ENCODE data around the gene INO80.

DNA sequence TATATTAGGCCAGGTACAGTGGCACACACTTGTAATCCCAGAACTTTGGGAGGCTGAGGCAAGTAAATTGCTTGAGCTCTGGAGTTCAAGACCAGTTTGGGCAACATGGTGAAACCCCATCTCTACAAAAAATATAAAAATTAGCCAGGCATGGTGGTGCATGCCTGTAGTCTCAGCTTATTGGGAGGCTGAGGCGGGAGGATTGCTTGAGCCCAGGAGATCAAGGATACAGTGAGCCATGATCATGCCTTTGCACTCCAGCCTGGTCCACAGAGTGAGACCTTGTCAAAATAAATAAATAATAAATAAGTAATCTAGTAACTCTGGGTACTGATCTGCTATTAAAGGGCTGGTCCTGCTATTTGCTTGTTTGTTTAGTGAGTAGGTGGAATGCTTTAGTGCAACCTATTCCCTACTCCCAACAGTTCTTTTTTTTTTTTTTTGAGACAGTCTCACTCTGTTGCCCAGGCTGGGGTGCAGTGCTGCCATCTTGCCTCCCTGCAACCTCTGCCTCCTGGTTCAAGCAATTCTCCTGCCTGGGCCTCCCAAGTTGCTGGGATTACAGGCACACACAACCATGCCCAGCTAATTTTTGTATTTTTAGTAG lies 9.1 kb upstream of the INO80 start:
- TF ChIP-seq CTCF (IDR thresholded peaks at IDR 0.05) (no peak), POLR2A (IDR thresholded peaks at IDR 0.05) (no peak)
